Thyroid gland (tissue), 4 donors: ENCODE measurements around the gene C11orf91. TPM values are rescaled to one million over a fixed set of nuclear protein-coding genes. Genes with fewer than 3 reads are reported as not detected.

Source experiments
- DNase-seq, 2 donors: peaks; one replicate each; pipeline ENCODE4 v3.0.0-alpha.2; 2019
- H3K27ac ChIP-seq, 3 donors: fragments of 200-600 bp; sonication (generic); 1 replicate in 2 of 3; 2 replicates in 1 of 3; pipeline ENCODE4 v1.5.1; 2016 to 2019; ENCODE audit warnings: mild to moderate bottlenecking in 1 of 3, moderate library complexity in 1 of 3
- H3K27me3 ChIP-seq: fragments of 200-600 bp; sonication (generic); one replicate; pipeline ENCODE4 v1.5.1; 2019
- H3K36me3 ChIP-seq, 2 donors: fragments of 200-600 bp; sonication (generic); one replicate each; pipeline ENCODE4 v1.5.1; 2016 to 2019
- H3K4me1 ChIP-seq, 2 donors: fragments of 200-600 bp; sonication (generic); one replicate each; pipeline ENCODE4 v1.5.1; 2017 to 2019
- H3K4me3 ChIP-seq, 3 donors: fragments of 200-600 bp; sonication (generic); replicated peaks in 1 of 3; 1 replicate in 2 of 3; 2 replicates in 1 of 3; pipeline ENCODE4 v1.5.1; 2016; ENCODE audit warnings: mild to moderate bottlenecking in 1 of 3
- H3K9me3 ChIP-seq: fragments of 200-600 bp; sonication (generic); one replicate; pipeline ENCODE4 v1.5.1; 2017
- CTCF ChIP-seq, 6 experiments: fragments of 200-600 bp in 3 of 6; fragments of 450-650 bp in 3 of 6; sonication (generic) in 3 of 6; IDR thresholded peaks; one replicate each; pipeline ENCODE4 v1.5.1; 2016 to 2019; ENCODE audit warnings: antibody characterized with exemption in 6 of 6, mild to moderate bottlenecking in 2 of 6, inconsistent platforms in 1 of 6, moderate library complexity in 1 of 6
- POLR2A ChIP-seq, 2 donors: fragments of 450-650 bp; IDR thresholded peaks; one replicate each; pipeline ENCODE4 v1.6.1; 2017; ENCODE audit warnings: antibody characterized with exemption in 2 of 2, mild to moderate bottlenecking in 2 of 2, moderate library complexity in 1 of 2
- WGBS, 2 donors: methylation state at CpG; one replicate each; pipeline ENCODE4 v1.1.5; 2017; 5-methylcytosine and 5-hydroxymethylcytosine counted together
- intact Hi-C: fragments of 100-400 bp; cut with DNase I; formaldehyde crosslinking; loops from one replicate; pipeline ENCODE4 v1.15.1; 2023
- total RNA-seq, 4 donors: library from RNA; depleted of rRNA; stranded (reverse); fragments of >200 nt; gene quantifications; one replicate each; pipeline ENCODE4 v1.2.3, GENCODE V29; 2016

The C11orf91 gene
- total RNA-seq, 4 donors from 2014 or later: not detected

GRCh38 chr11:33696411-33696810 is 4.2 kb downstream of the C11orf91 start:
- Histone ChIP-seq H3K27ac (peak overlapping the region; percentile 61 to 94 (median 92)), H3K27me3 (no peaks in the 10 kb centered on the region), H3K4me3 (no peak overlapping the region), H3K9me3 (no peaks in the 10 kb centered on the region), H3K36me3 (no peaks in the 10 kb centered on the region), H3K4me1 (peaks cover 45 to 74% of the 10 kb centered on the region in 2 donors)
- intact Hi-C loops: no loop called here
- no peak for TF ChIP-seq CTCF (IDR thresholded peaks at IDR 0.05)
- no peak for TF ChIP-seq POLR2A (IDR thresholded peaks at IDR 0.05)
- peak in 1 of 2 donors; percentile 62 for DNase-seq
- 57 to 83% methylated on average over 5 of the region's 5 CpGs for WGBS, 2 donors

- peak overlapping the region; percentile 69 to 94 (median 92) for H3K27ac ChIP-seq
- H3K9me3 ChIP-seq: no peaks in the 10 kb centered on the region
- DNase-seq: peak; percentile 72 to 88
- peaks cover 47 to 74% of the 10 kb centered on the region in 2 donors for H3K4me1 ChIP-seq
- 39 to 55% methylated on average over 4 of the region's 4 CpGs for WGBS, 2 donors
- H3K4me3 ChIP-seq: no peak overlapping the region
- no peaks in the 10 kb centered on the region for H3K27me3 ChIP-seq
- TF ChIP-seq CTCF (IDR thresholded peaks at IDR 0.05) (no peak), POLR2A (IDR thresholded peaks at IDR 0.05) (no peak)
- no peaks in the 10 kb centered on the region for H3K36me3 ChIP-seq
- intact Hi-C loops: no loop called here
These were observed 5.5 kb downstream of the C11orf91 start for GRCh38 chr11:33695051-33695566.

GRCh38 chr11:33694346-33695050 is 6.1 kb downstream of the C11orf91 start:
- intact Hi-C loops: no loop called here
- no peaks in the 10 kb centered on the region for H3K9me3 ChIP-seq
- no peak for TF ChIP-seq POLR2A (IDR thresholded peaks at IDR 0.05)
- TF ChIP-seq CTCF (IDR thresholded peaks at IDR 0.05): no peak
- peak overlapping the region; percentile 69 to 94 (median 92) for H3K27ac ChIP-seq
- H3K4me1 ChIP-seq: peaks cover 47 to 73% of the 10 kb centered on the region in 2 donors
- H3K4me3 ChIP-seq: no peak overlapping the region
- no peaks in the 10 kb centered on the region for H3K36me3 ChIP-seq
- no peaks in the 10 kb centered on the region for H3K27me3 ChIP-seq
- WGBS, 2 donors: 76 to 92% methylated on average over 4 of the region's 4 CpGs
- DNase-seq: no peak

- H3K27me3 ChIP-seq: no peaks in the 10 kb centered on the region
- H3K36me3 ChIP-seq: no peaks in the 10 kb centered on the region
- WGBS, 2 donors: 61 to 70% methylated on average over 5 of the region's 5 CpGs
- intact Hi-C loops: no loop called here
- no peaks in the 10 kb centered on the region for H3K9me3 ChIP-seq
- H3K4me1 ChIP-seq: peaks cover 47 to 70% of the 10 kb centered on the region in 2 donors
- no peak for DNase-seq
- H3K27ac ChIP-seq: peak overlapping the region; percentile 86 to 92 (median 89)
- TF ChIP-seq CTCF (IDR thresholded peaks at IDR 0.05) (no peak), POLR2A (IDR thresholded peaks at IDR 0.05) (no peak)
- H3K4me3 ChIP-seq: no peak overlapping the region
These were observed 8.1 kb downstream of the C11orf91 start for GRCh38 chr11:33692541-33692940.

- intact Hi-C loops: no loop called here
- Histone ChIP-seq H3K36me3 (no peaks in the 10 kb centered on the region), H3K4me3 (no peak overlapping the region), H3K27ac (peak overlapping the region; percentile 86 to 92 (median 89)), H3K9me3 (no peaks in the 10 kb centered on the region), H3K4me1 (peaks cover 46 to 68% of the 10 kb centered on the region in 2 donors), H3K27me3 (no peaks in the 10 kb centered on the region)
- 10 to 13% methylated on average over 9 of the region's 9 CpGs for WGBS, 2 donors
- TF ChIP-seq POLR2A (IDR thresholded peaks at IDR 0.05): peak in 1 of 2 donors; percentile 46
- no peak for TF ChIP-seq CTCF (IDR thresholded peaks at IDR 0.05)
- peak; percentile 82 to 87 for DNase-seq
These were observed 8.6 kb downstream of the C11orf91 start for GRCh38 chr11:33692013-33692504.
